ENCODE results near the gene TUB.

TUB gene

DNA sequence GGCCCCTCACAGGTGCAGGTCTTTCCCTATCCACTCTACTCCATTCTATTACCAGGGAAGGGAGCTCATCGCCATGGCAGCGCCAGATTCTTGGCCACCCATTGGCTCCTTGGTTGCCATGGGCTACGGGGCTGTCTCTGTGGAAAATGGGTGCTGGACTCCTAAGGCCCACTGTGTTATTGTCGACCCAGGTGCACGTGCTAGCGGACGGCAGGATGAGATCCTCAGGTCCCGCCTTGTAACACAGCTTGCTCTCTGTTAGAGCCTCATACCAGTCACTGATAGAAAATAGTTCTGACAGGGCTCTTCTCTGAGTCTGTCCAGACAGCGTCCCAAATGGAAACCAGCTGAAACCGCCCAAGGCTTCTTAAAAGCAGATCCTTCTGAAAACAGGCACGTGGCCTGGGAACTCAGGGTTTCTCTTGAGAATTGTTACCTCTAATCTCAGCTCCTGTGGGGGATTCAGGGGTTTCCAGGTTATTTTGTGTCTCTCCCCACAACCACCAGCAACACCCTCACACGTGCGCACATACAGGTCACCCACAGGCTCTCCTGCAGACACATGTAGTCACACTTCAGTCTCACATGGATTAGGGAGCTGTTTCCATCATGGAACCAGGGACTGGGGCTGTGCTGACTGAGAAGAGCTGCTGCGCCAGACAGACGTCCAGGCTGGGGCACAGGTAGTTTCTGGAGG, 1.5 kb downstream of the TUB start:
- H3K36me3 ChIP-seq (ENCODE audit: control insufficient read depth in 2 of 2, insufficient read depth in 2 of 2, low read length in 2 of 2) = no peaks in the 10 kb centered on the region
- peaks cover 0 to 2% of the 10 kb centered on the region in 2 donors for H3K4me1 ChIP-seq (ENCODE audit: control insufficient read depth in 2 of 2, insufficient read depth in 2 of 2, low read length in 2 of 2)
- peaks cover 11 to 34% of the 10 kb centered on the region in 2 donors for H3K27me3 ChIP-seq (ENCODE audit: control insufficient read depth in 2 of 2, insufficient read depth in 2 of 2, low read length in 2 of 2)
- no peak overlapping the region for H3K4me3 ChIP-seq (ENCODE audit: low read length in 2 of 2)
- H3K9ac ChIP-seq (ENCODE audit: low read depth in 1 of 2, low read length in 2 of 2) = no peak overlapping the region
- H3K27ac ChIP-seq (ENCODE audit: low read depth in 2 of 2, low read length in 2 of 2) = no peak overlapping the region
- H3K9me3 ChIP-seq (ENCODE audit: control insufficient read depth in 2 of 2, low read length in 2 of 2) = no peaks in the 10 kb centered on the region

GRCh38 chr11:8083088-8083395, 2.0 kb downstream of the TUB start:
- Histone ChIP-seq H3K27ac (ENCODE audit: low read depth in 2 of 2, low read length in 2 of 2) (no peak overlapping the region), H3K9me3 (ENCODE audit: control insufficient read depth in 2 of 2, low read length in 2 of 2) (no peaks in the 10 kb centered on the region), H3K36me3 (ENCODE audit: control insufficient read depth in 2 of 2, insufficient read depth in 2 of 2, low read length in 2 of 2) (no peaks in the 10 kb centered on the region), H3K27me3 (ENCODE audit: control insufficient read depth in 2 of 2, insufficient read depth in 2 of 2, low read length in 2 of 2) (peaks cover 11 to 34% of the 10 kb centered on the region in 2 donors), H3K4me3 (ENCODE audit: low read length in 2 of 2) (no peak overlapping the region), H3K4me1 (ENCODE audit: control insufficient read depth in 2 of 2, insufficient read depth in 2 of 2, low read length in 2 of 2) (peaks cover 0 to 2% of the 10 kb centered on the region in 2 donors), H3K9ac (ENCODE audit: low read depth in 1 of 2, low read length in 2 of 2) (no peak overlapping the region)

GRCh38 chr11:8083871-8084281, 2.9 kb downstream of the TUB start:
- Histone ChIP-seq H3K9ac (ENCODE audit: low read depth in 1 of 2, low read length in 2 of 2) (no peak overlapping the region), H3K4me3 (ENCODE audit: low read length in 2 of 2) (no peak overlapping the region), H3K27ac (ENCODE audit: low read depth in 2 of 2, low read length in 2 of 2) (no peak overlapping the region), H3K27me3 (ENCODE audit: control insufficient read depth in 2 of 2, insufficient read depth in 2 of 2, low read length in 2 of 2) (peaks cover 8 to 30% of the 10 kb centered on the region in 2 donors), H3K4me1 (ENCODE audit: control insufficient read depth in 2 of 2, insufficient read depth in 2 of 2, low read length in 2 of 2) (peaks cover 0 to 2% of the 10 kb centered on the region in 2 donors), H3K36me3 (ENCODE audit: control insufficient read depth in 2 of 2, insufficient read depth in 2 of 2, low read length in 2 of 2) (no peaks in the 10 kb centered on the region), H3K9me3 (ENCODE audit: control insufficient read depth in 2 of 2, low read length in 2 of 2) (no peaks in the 10 kb centered on the region)

GRCh38 chr11:8084352-8084751, 3.3 kb downstream of the TUB start:
- H3K4me3 ChIP-seq (ENCODE audit: low read length in 2 of 2) = no peak overlapping the region
- H3K27me3 ChIP-seq (ENCODE audit: control insufficient read depth in 2 of 2, insufficient read depth in 2 of 2, low read length in 2 of 2) = peaks cover 8 to 30% of the 10 kb centered on the region in 2 donors
- no peaks in the 10 kb centered on the region for H3K9me3 ChIP-seq (ENCODE audit: control insufficient read depth in 2 of 2, low read length in 2 of 2)
- H3K4me1 ChIP-seq (ENCODE audit: control insufficient read depth in 2 of 2, insufficient read depth in 2 of 2, low read length in 2 of 2) = peaks cover 0 to 2% of the 10 kb centered on the region in 2 donors
- H3K27ac ChIP-seq (ENCODE audit: low read depth in 2 of 2, low read length in 2 of 2) = no peak overlapping the region
- H3K36me3 ChIP-seq (ENCODE audit: control insufficient read depth in 2 of 2, insufficient read depth in 2 of 2, low read length in 2 of 2) = no peaks in the 10 kb centered on the region
- H3K9ac ChIP-seq (ENCODE audit: low read depth in 1 of 2, low read length in 2 of 2) = no peak overlapping the region

DNA sequence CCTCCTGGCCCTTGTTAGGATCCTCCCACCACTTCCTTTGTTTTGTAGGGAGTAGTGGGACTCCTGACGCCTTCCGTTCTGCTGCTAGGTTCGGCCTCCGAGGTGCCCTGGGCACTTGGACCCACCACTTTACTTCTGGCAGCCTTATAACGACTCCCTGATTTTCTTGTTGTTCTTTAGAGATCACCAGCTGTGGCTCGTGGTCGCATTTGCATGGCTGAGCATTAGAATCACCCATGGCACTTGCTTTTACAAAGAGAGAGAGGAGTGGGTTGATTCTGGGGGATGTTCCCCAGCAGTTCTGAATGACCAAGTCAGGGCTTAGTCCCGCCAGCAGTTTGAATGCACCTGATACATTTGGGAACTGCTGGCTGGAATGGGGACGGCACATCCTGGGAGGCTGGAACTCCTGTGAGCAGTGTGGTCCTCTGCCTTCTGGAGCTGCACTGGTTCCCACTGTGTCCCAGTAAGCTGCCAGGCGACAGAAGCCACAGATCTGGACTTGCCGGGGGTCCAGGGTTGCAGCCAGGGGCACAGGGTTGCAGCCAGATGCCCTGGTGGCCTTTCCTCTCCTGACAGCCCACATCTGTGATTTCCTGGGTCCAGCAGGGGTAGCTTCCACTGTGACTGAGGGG, 4.1 kb downstream of the TUB start:
- no peak overlapping the region for H3K4me3 ChIP-seq (ENCODE audit: low read length in 2 of 2)
- H3K27me3 ChIP-seq (ENCODE audit: control insufficient read depth in 2 of 2, insufficient read depth in 2 of 2, low read length in 2 of 2) = peaks cover 8 to 26% of the 10 kb centered on the region in 2 donors
- H3K4me1 ChIP-seq (ENCODE audit: control insufficient read depth in 2 of 2, insufficient read depth in 2 of 2, low read length in 2 of 2) = peaks cover 0 to 2% of the 10 kb centered on the region in 2 donors
- H3K9ac ChIP-seq (ENCODE audit: low read depth in 1 of 2, low read length in 2 of 2) = no peak overlapping the region
- H3K9me3 ChIP-seq (ENCODE audit: control insufficient read depth in 2 of 2, low read length in 2 of 2) = no peaks in the 10 kb centered on the region
- H3K27ac ChIP-seq (ENCODE audit: low read depth in 2 of 2, low read length in 2 of 2) = no peak overlapping the region
- H3K36me3 ChIP-seq (ENCODE audit: control insufficient read depth in 2 of 2, insufficient read depth in 2 of 2, low read length in 2 of 2) = no peaks in the 10 kb centered on the region

- no peaks in the 10 kb centered on the region for H3K9me3 ChIP-seq (ENCODE audit: control insufficient read depth in 2 of 2, low read length in 2 of 2)
- H3K4me1 ChIP-seq (ENCODE audit: control insufficient read depth in 2 of 2, insufficient read depth in 2 of 2, low read length in 2 of 2) = peaks cover 0 to 2% of the 10 kb centered on the region in 2 donors
- H3K9ac ChIP-seq (ENCODE audit: low read depth in 1 of 2, low read length in 2 of 2) = no peak overlapping the region
- H3K27me3 ChIP-seq (ENCODE audit: control insufficient read depth in 2 of 2, insufficient read depth in 2 of 2, low read length in 2 of 2) = peaks cover 8 to 18% of the 10 kb centered on the region in 2 donors
- H3K36me3 ChIP-seq (ENCODE audit: control insufficient read depth in 2 of 2, insufficient read depth in 2 of 2, low read length in 2 of 2) = no peaks in the 10 kb centered on the region
- no peak overlapping the region for H3K27ac ChIP-seq (ENCODE audit: low read depth in 2 of 2, low read length in 2 of 2)
- H3K4me3 ChIP-seq (ENCODE audit: low read length in 2 of 2) = no peak overlapping the region
Observed at GRCh38 chr11:8086001-8086479, 5.0 kb downstream of the TUB start.

GRCh38 chr11:8086571-8086970, 5.6 kb downstream of the TUB start:
- Histone ChIP-seq H3K27me3 (ENCODE audit: control insufficient read depth in 2 of 2, insufficient read depth in 2 of 2, low read length in 2 of 2) (peaks cover 8 to 17% of the 10 kb centered on the region in 2 donors), H3K9ac (ENCODE audit: low read depth in 1 of 2, low read length in 2 of 2) (no peak overlapping the region), H3K27ac (ENCODE audit: low read depth in 2 of 2, low read length in 2 of 2) (no peak overlapping the region), H3K4me1 (ENCODE audit: control insufficient read depth in 2 of 2, insufficient read depth in 2 of 2, low read length in 2 of 2) (peaks cover 0 to 2% of the 10 kb centered on the region in 2 donors), H3K4me3 (ENCODE audit: low read length in 2 of 2) (no peak overlapping the region), H3K9me3 (ENCODE audit: control insufficient read depth in 2 of 2, low read length in 2 of 2) (no peaks in the 10 kb centered on the region), H3K36me3 (ENCODE audit: control insufficient read depth in 2 of 2, insufficient read depth in 2 of 2, low read length in 2 of 2) (no peaks in the 10 kb centered on the region)

DNA sequence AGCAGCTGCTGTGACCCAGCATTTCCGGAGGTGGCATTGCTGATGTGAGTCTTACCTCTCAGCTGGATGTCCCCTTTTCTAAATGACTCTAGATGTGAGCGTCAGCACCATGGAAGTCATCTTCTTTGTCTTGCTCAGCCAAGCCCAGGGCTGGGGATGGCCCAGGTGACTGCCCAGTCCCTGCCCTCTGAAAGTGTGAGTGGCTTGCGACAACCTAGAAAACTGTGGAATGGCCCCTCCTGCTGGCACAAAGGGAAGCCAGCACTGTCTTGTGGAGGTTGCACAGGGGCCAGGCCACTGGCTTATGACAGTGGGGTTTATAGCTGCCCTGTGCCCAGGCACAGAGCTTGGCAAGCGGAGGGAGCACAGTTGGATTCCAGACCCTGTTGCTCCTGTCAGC, 6.2 kb downstream of the TUB start:
- Histone ChIP-seq H3K9me3 (ENCODE audit: control insufficient read depth in 2 of 2, low read length in 2 of 2) (no peaks in the 10 kb centered on the region), H3K27ac (ENCODE audit: low read depth in 2 of 2, low read length in 2 of 2) (no peak overlapping the region), H3K4me3 (ENCODE audit: low read length in 2 of 2) (no peak overlapping the region), H3K9ac (ENCODE audit: low read depth in 1 of 2, low read length in 2 of 2) (no peak overlapping the region), H3K36me3 (ENCODE audit: control insufficient read depth in 2 of 2, insufficient read depth in 2 of 2, low read length in 2 of 2) (no peaks in the 10 kb centered on the region), H3K4me1 (ENCODE audit: control insufficient read depth in 2 of 2, insufficient read depth in 2 of 2, low read length in 2 of 2) (no peaks in the 10 kb centered on the region), H3K27me3 (ENCODE audit: control insufficient read depth in 2 of 2, insufficient read depth in 2 of 2, low read length in 2 of 2) (peaks cover 4 to 11% of the 10 kb centered on the region in 2 donors)

GRCh38 chr11:8087756-8088155, 6.7 kb downstream of the TUB start:
- no peaks in the 10 kb centered on the region for H3K36me3 ChIP-seq (ENCODE audit: control insufficient read depth in 2 of 2, insufficient read depth in 2 of 2, low read length in 2 of 2)
- no peak overlapping the region for H3K9ac ChIP-seq (ENCODE audit: low read depth in 1 of 2, low read length in 2 of 2)
- H3K27ac ChIP-seq (ENCODE audit: low read depth in 2 of 2, low read length in 2 of 2) = no peak overlapping the region

GRCh38 chr11:8089791-8090510, 8.9 kb downstream of the TUB start:
- Histone ChIP-seq H3K9ac (ENCODE audit: low read depth in 1 of 2, low read length in 2 of 2) (no peak overlapping the region), H3K9me3 (ENCODE audit: control insufficient read depth in 2 of 2, low read length in 2 of 2) (no peaks in the 10 kb centered on the region), H3K27ac (ENCODE audit: low read depth in 2 of 2, low read length in 2 of 2) (no peak overlapping the region), H3K27me3 (ENCODE audit: control insufficient read depth in 2 of 2, insufficient read depth in 2 of 2, low read length in 2 of 2) (no peaks in the 10 kb centered on the region), H3K4me3 (ENCODE audit: low read length in 2 of 2) (no peak overlapping the region), H3K36me3 (ENCODE audit: control insufficient read depth in 2 of 2, insufficient read depth in 2 of 2, low read length in 2 of 2) (no peaks in the 10 kb centered on the region), H3K4me1 (ENCODE audit: control insufficient read depth in 2 of 2, insufficient read depth in 2 of 2, low read length in 2 of 2) (peaks cover 0 to 16% of the 10 kb centered on the region in 2 donors)

More at GRCh38 chr11:8087756-8088155, 6.7 kb downstream of the TUB start:
- peaks cover 2 to 9% of the 10 kb centered on the region in 2 donors for H3K27me3 ChIP-seq (ENCODE audit: control insufficient read depth in 2 of 2, insufficient read depth in 2 of 2, low read length in 2 of 2)
- no peak overlapping the region for H3K4me3 ChIP-seq (ENCODE audit: low read length in 2 of 2)
- no peaks in the 10 kb centered on the region for H3K9me3 ChIP-seq (ENCODE audit: control insufficient read depth in 2 of 2, low read length in 2 of 2)
- peaks cover 0 to under 1% of the 10 kb centered on the region in 2 donors for H3K4me1 ChIP-seq (ENCODE audit: control insufficient read depth in 2 of 2, insufficient read depth in 2 of 2, low read length in 2 of 2)

Data from mucosa of rectum (tissue), 2 donors.